SK-N-MC (cell line): ENCODE measurements around the gene ATP6AP1.

Source experiments
- EZH2 ChIP-seq: fragments of 200-600 bp; sonication (generic); IDR thresholded peaks from one replicate; pipeline ENCODE4 v1.6.1; 2017; ENCODE audit warnings: antibody characterized with exemption
- FOXP2 ChIP-seq: optimal IDR thresholded peaks from 2 replicates; pipeline ENCODE3; 2011; ENCODE audit warnings: mild to moderate bottlenecking, moderate library complexity; ENCODE audit not compliant: insufficient read depth; ENCODE audit errors: extremely low read length, control extremely low read depth
- POLR2AphosphoS5 ChIP-seq: IDR thresholded peaks from 2 replicates; pipeline ENCODE4 v1.6.1; 2012; ENCODE audit warnings: mild to moderate bottlenecking, low read depth, low read length, borderline replicate concordance

- TF ChIP-seq EZH2 (no peak), POLR2AphosphoS5 (peak; percentile 4; the same call in 1 of the 2 replicates), FOXP2 (no peak)
These were observed 29.6 kb upstream of the ATP6AP1 start for GRCh38 chrX:154398668-154399526.
